Measurements from ENCODE around the gene BMPR1B. TPM values are rescaled to one million over a fixed set of nuclear protein-coding genes. Genes with fewer than 3 reads are reported as not detected.

BMPR1B gene
- total RNA-seq, 3 donors from 2014 or later (not counting 1 experiment from before 2014, with no cell fraction given) = 0.25 TPM; not detected in 2

DNA sequence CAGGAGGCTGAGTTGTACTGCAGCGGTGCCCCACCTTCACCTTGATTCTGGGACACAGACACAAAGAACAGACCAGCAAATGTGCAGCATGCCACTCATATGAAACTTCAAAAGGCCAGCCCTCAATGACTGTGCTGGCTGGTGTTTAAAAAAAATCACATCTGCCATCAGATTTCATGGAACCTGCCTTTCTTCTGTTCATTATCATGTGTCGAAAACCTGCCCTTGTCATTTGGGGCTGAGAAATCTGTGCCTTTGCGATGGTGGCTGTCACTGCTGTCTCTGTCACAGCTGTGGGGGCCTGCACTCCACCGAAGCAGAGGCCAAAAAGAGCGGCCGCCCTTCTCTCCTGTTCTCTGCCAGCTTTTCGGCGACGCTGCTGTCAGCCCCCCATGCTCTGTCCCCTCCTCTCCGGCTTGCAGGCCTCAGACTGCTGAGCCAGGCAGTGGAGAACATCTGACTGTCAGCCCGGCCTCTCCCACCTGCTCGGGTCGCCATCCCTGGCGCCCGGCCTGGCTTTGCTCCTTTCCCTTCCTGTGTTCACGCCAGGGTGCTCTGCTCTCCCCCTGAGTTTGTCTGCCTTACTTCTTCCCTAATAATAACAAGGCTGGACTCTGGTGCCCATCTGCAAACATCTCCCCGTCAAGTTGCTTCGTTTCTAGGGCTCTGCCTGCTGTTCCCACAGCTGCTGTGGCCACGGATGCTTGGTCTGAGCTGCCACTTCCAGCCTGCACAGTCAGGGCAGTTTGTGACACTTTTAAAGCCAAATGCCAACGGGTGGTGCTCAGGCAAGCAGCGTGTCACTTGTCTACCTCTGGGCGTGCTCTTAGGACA lies 435.9 kb downstream of the BMPR1B start:
- WGBS (ENCODE audit: insufficient coverage) = 90% methylated on average over 22 of the region's 22 CpGs
- H3K4me3 Mint-ChIP-seq = no peak overlapping the region

DNA sequence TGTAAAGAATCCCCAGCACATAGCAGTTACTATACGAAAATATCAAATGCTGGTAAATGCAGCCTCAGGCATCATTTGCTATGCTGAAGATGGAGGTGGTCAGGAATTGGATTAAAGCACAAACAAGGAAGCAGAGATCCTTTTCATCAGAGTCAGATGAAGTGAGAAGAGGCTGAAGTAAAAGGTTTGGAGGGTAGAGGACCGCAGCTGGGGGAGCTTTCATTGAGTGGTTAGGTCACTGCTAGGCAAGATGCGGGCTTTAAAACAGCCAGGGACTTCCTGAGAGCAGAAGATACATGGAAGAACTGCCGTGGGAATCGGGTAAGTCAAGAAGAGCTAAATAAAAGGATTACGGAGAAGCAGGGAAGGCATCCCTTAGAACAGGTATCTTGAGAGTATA lies 439.6 kb downstream of the BMPR1B start:
- no peaks in the 10 kb centered on the region for H3K36me3 Mint-ChIP-seq
- Histone ChIP-seq H3K4me3 (ENCODE audit: low read length) (no peak overlapping the region), H3K27ac (ENCODE audit: low read length) (no peak overlapping the region), H3K9me3 (ENCODE audit: control insufficient read depth, insufficient read depth, low read length) (no peaks in the 10 kb centered on the region), H3K4me1 (ENCODE audit: control insufficient read depth, insufficient read depth, low read length) (no peaks in the 10 kb centered on the region), H3K36me3 (ENCODE audit: control insufficient read depth, insufficient read depth, low read length) (no peaks in the 10 kb centered on the region), H3K27me3 (ENCODE audit: control insufficient read depth, insufficient read depth, low read length) (no peaks in the 10 kb centered on the region)
- H3K27me3 Mint-ChIP-seq (ENCODE audit: low read depth in 2 of 2) = no peaks in the 10 kb centered on the region
- H3K27ac Mint-ChIP-seq = no peak overlapping the region
- H3K4me3 Mint-ChIP-seq = no peak overlapping the region
- peaks cover 5 to 7% of the 10 kb centered on the region in 2 donors for H3K4me1 Mint-ChIP-seq
- DNase-seq (no peak), ATAC-seq (no peak)
- H3K9me3 Mint-ChIP-seq = peaks cover 0 to 2% of the 10 kb centered on the region in 2 donors
- TF ChIP-seq, protein P1, sequence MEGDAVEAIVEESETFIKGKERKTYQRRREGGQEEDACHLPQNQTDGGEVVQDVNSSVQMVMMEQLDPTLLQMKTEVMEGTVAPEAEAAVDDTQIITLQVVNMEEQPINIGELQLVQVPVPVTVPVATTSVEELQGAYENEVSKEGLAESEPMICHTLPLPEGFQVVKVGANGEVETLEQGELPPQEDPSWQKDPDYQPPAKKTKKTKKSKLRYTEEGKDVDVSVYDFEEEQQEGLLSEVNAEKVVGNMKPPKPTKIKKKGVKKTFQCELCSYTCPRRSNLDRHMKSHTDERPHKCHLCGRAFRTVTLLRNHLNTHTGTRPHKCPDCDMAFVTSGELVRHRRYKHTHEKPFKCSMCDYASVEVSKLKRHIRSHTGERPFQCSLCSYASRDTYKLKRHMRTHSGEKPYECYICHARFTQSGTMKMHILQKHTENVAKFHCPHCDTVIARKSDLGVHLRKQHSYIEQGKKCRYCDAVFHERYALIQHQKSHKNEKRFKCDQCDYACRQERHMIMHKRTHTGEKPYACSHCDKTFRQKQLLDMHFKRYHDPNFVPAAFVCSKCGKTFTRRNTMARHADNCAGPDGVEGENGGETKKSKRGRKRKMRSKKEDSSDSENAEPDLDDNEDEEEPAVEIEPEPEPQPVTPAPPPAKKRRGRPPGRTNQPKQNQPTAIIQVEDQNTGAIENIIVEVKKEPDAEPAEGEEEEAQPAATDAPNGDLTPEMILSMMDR (IDR thresholded peaks at IDR 0.05) = no peak
- intact Hi-C loops (cut with micrococcal nuclease) = no loop called here
- WGBS (ENCODE audit: insufficient coverage) = 75% methylated on average over 6 of the region's 6 CpGs

More for the DNA sequence above, 435.9 kb downstream of the BMPR1B start:
- Mint-ChIP-seq H3K27ac (peak overlapping the region in 1 of 2 donors; percentile 37), H3K4me1 (peaks cover 5 to 7% of the 10 kb centered on the region in 2 donors), H3K36me3 (no peaks in the 10 kb centered on the region), H3K9me3 (peaks cover 0 to 2% of the 10 kb centered on the region in 2 donors), H3K27me3 (ENCODE audit: low read depth in 2 of 2) (no peaks in the 10 kb centered on the region)
- no peak for DNase-seq
- H3K27ac ChIP-seq (ENCODE audit: low read length) = no peak overlapping the region
- intact Hi-C loops (cut with micrococcal nuclease) = no loop called here
- TF ChIP-seq, protein P1 (IDR thresholded peaks at IDR 0.05) = no peak
- no peak for ATAC-seq
- no peaks in the 10 kb centered on the region for H3K36me3 ChIP-seq (ENCODE audit: control insufficient read depth, insufficient read depth, low read length)
- H3K27me3 ChIP-seq (ENCODE audit: control insufficient read depth, insufficient read depth, low read length) = no peaks in the 10 kb centered on the region
- H3K9me3 ChIP-seq (ENCODE audit: control insufficient read depth, insufficient read depth, low read length) = no peaks in the 10 kb centered on the region
- no peak overlapping the region for H3K4me3 ChIP-seq (ENCODE audit: low read length)
- H3K4me1 ChIP-seq (ENCODE audit: control insufficient read depth, insufficient read depth, low read length) = no peaks in the 10 kb centered on the region

DNA sequence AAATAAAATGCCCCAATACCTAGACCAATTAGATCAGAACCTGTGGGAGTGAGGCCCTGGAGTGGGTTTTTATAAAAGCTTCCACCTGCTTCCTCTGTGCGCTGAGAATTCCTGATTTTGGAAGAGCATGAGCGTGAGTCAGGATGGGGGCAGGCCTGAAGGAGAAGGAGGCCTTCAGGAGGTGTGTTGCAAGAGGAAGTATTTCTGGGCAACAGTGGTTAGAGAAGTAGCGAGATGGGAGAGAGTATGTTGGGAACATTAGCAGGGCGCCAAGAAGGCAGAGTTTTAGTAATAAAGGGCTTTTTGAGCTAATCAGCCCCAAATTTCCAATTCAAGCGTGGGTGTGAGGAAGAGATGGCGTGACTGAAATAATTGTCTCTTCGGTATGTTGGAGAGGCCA lies 441.2 kb downstream of the BMPR1B start:
- DNase-seq = no peak
- Mint-ChIP-seq H3K9me3 (no peaks in the 10 kb centered on the region), H3K4me3 (no peak overlapping the region), H3K27me3 (ENCODE audit: low read depth in 2 of 2) (no peaks in the 10 kb centered on the region), H3K36me3 (no peaks in the 10 kb centered on the region), H3K27ac (no peak overlapping the region), H3K4me1 (peaks cover 0 to 1% of the 10 kb centered on the region in 2 donors)
- Histone ChIP-seq H3K4me1 (ENCODE audit: control insufficient read depth, insufficient read depth, low read length) (no peaks in the 10 kb centered on the region), H3K4me3 (ENCODE audit: low read length) (no peak overlapping the region), H3K27me3 (ENCODE audit: control insufficient read depth, insufficient read depth, low read length) (no peaks in the 10 kb centered on the region), H3K36me3 (ENCODE audit: control insufficient read depth, insufficient read depth, low read length) (no peaks in the 10 kb centered on the region), H3K27ac (ENCODE audit: low read length) (no peak overlapping the region), H3K9me3 (ENCODE audit: control insufficient read depth, insufficient read depth, low read length) (no peaks in the 10 kb centered on the region)
- no peak for ATAC-seq
- intact Hi-C loops (cut with micrococcal nuclease) = no loop called here
- TF ChIP-seq, protein P1 (IDR thresholded peaks at IDR 0.05) = no peak
- 86% methylated on average over 7 of the region's 7 CpGs for WGBS (ENCODE audit: insufficient coverage)

Measured in natural killer cell (primary cell).